GM19193 (cell line): ENCODE data around the gene SLC2A6.

Experiments used
- POLR2A ChIP-seq: IDR thresholded peaks from 4 replicates; pipeline ENCODE4 v1.6.1; 2011; ENCODE audit not compliant: insufficient read depth, insufficient read length; ENCODE audit errors: extremely low read depth

SLC2A6 gene

DNA sequence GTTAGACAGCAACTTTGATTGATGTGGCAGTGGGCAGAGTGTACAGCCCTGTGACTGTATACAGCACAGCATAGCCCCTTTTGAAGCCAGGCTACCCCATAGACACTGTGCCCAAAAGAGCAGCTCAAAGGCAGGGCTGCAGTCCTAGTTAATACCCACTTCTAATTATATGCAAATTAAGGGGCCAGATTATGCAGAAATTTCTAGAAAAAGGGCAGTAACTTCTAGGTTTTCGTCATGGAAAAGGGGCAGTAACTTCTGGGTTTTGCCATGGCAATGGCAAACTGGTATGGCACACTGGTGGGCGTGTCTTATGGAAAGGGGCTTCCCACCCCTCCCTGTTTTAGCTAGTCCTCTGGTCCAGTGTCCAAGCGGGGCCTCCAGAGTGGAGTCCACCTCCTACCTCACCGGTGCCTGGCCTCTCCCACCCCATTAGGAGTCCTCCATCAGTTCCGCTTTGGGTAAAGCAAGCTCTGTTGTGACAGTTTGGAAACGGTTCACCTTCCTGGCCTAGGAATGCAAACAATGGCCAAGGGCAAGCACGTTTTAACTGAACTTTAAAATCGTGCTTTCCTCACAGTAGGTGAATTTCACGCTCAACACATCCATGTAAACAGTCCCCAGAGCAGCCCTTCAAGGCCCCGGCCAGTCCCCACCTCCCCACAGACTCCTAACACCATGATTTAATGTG lies 51.1 kb downstream of the SLC2A6 start:
- TF ChIP-seq POLR2A = no peak

DNA sequence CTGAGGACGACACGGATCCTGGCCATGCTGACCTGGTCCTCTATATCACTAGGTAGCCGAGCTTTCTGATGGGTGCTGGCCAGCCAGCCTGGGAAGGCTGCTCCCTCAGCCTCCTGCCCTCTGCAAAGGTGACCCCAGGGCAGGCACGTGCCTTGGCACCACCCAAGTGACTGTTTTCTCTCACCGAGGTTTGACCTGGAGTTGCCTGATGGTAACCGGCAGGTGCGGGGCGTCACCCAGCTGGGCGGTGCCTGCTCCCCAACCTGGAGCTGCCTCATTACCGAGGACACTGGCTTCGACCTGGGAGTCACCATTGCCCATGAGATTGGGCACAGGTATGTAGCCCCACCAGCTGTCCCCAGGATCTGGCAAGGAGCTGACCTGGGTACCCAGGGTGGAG lies 52.9 kb downstream of the SLC2A6 start:
- TF ChIP-seq POLR2A = no peak

GRCh38 chr9:133425049-133425632 lies 53.8 kb downstream of the SLC2A6 start:
- TF ChIP-seq POLR2A = no peak

- no peak for TF ChIP-seq POLR2A
These were observed 54.7 kb downstream of the SLC2A6 start for GRCh38 chr9:133424187-133424586.

DNA sequence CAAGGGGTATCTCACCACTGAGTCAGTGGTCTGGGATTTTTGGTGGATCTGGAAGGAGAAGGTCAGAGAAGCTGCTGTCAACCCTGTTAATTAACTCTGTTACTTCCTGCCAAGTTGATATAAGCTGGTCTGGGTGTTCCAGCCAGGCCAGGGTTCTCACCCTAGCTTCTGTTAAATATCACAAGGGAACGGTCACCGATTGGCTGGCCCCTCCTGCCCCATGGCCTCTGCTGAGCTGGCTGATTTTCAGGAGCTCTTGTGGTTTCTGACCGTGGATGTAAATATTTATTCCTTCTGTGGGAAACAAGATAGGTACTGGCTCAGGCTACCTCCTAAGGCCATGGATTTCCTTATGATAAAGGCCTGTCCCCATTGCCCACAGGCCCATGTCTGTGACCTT lies 55.7 kb downstream of the SLC2A6 start:
- no peak for TF ChIP-seq POLR2A

GRCh38 chr9:133421615-133422542 lies 57.0 kb downstream of the SLC2A6 start, which contains the start of gene ADAMTS13:
TSS of gene ADAMTS13 (plus strand) at chr9:133422367. CDS start at chr9:133422444, 77 bp downstream.
- TF ChIP-seq POLR2A = no peak
